AG10803 (cell line): ENCODE measurements around the gene PEA15.

Source experiments
- DNase-seq: peaks from one replicate; pipeline ENCODE4 v3.0.0; 2010; ENCODE audit warnings: low read depth
- H3K4me3 ChIP-seq: 2 replicates; pipeline ENCODE4 v1.5.1; 2011; ENCODE audit warnings: mild to moderate bottlenecking, low read length, control low read depth
- CTCF ChIP-seq: conservative IDR thresholded peaks from 2 replicates; pipeline ENCODE4 v1.5.1; 2011; ENCODE audit warnings: mild to moderate bottlenecking, low read length, control low read depth, inconsistent platforms

PEA15 gene

GRCh38 chr1:160205242-160206035 is at the start of gene PEA15:
PEA15 (plus strand) TSS chr1:160205384; CDS start chr1:160211545, 6,161 bp downstream.
- H3K4me3 ChIP-seq = peak within 1 kb of the TSS; percentile 93
- no peak for TF ChIP-seq CTCF
- DNase-seq = peak; percentile 62

GRCh38 chr1:160156361-160156760 is 48.8 kb upstream of the PEA15 start:
- no peak overlapping the region for H3K4me3 ChIP-seq
- no peak for DNase-seq
- no peak for TF ChIP-seq CTCF

- TF ChIP-seq CTCF = no peak
- H3K4me3 ChIP-seq = no peak overlapping the region
- DNase-seq = no peak
Measured at GRCh38 chr1:160157174-160157573, 48.0 kb upstream of the PEA15 start.

- H3K4me3 ChIP-seq = no peak overlapping the region
- DNase-seq = no peak
- no peak for TF ChIP-seq CTCF
Measured at GRCh38 chr1:160158031-160158430, 47.2 kb upstream of the PEA15 start.

GRCh38 chr1:160158534-160158933 is 46.6 kb upstream of the PEA15 start:
- TF ChIP-seq CTCF = no peak
- no peak for DNase-seq
- H3K4me3 ChIP-seq = no peak overlapping the region

- TF ChIP-seq CTCF = no peak
- DNase-seq = no peak
- no peak overlapping the region for H3K4me3 ChIP-seq
Measured at GRCh38 chr1:160159846-160160245, 45.3 kb upstream of the PEA15 start.
